Activated CD8-positive, alpha-beta T cell treated with anti-CD3 and anti-CD28 coated beads for 36 hours (primary cell): ENCODE data around the gene CENPX. TPM values are rescaled to one million over a fixed set of nuclear protein-coding genes. Genes with fewer than 3 reads are reported as not detected.

Source experiments
- ATAC-seq: fragments of 200-7000 bp; cut with Tn5 transposase; one replicate; pipeline ENCODE4 v1.10.0; 2021; ENCODE audit warnings: mild to moderate bottlenecking, moderate library complexity
- CTCF ChIA-PET: fragments of 350-600 bp; sonication (Branson Sonifier 250); formaldehyde crosslinking; loops from one replicate; lab custom pipeline; 2021; ENCODE audit warnings: antibody characterized with exemption; lab: Charles Lee
- POLR2A ChIA-PET: fragments of 350-600 bp; sonication (Branson Sonifier 250); formaldehyde crosslinking; loops from one replicate; lab custom pipeline; 2021; ENCODE audit warnings: antibody characterized with exemption; lab: Charles Lee
- DNase-seq: peaks from one replicate; pipeline ENCODE4 v3.0.0-alpha.2; 2020
- H3K27ac Mint-ChIP-seq: one replicate; pipeline ENCODE4 v1.8.0; 2021; ENCODE audit warnings: mild to moderate bottlenecking, mixed read lengths
- H3K27me3 Mint-ChIP-seq: one replicate; pipeline ENCODE4 v1.8.0; 2021; ENCODE audit warnings: mixed read lengths
- H3K36me3 Mint-ChIP-seq: one replicate; pipeline ENCODE4 v1.8.0; 2021; ENCODE audit warnings: low read depth, mixed read lengths
- H3K4me1 Mint-ChIP-seq: one replicate; pipeline ENCODE4 v1.8.0; 2021; ENCODE audit warnings: low read depth, mixed read lengths
- H3K4me3 Mint-ChIP-seq: one replicate; pipeline ENCODE4 v1.8.0; 2021; ENCODE audit warnings: mild to moderate bottlenecking, moderate library complexity, mixed read lengths
- H3K9me3 Mint-ChIP-seq: one replicate; pipeline ENCODE4 v1.8.0; 2021; ENCODE audit warnings: mixed read lengths
- intact Hi-C: fragments of 100-400 bp; cut with micrococcal nuclease; formaldehyde crosslinking; loops from one replicate; pipeline ENCODE4 v1.10.0; 2022
- total RNA-seq, 2 experiments: library from RNA; stranded (reverse); gene quantifications; one replicate each; pipeline ENCODE4 v1.2.3, GENCODE V29; 2021
- TF ChIP-seq, protein P1 (sequence below): fragments of 200-600 bp; IDR thresholded peaks from one replicate; pipeline ENCODE4 v1.8.0; 2022; ENCODE audit warnings: antibody characterized with exemption, mild to moderate bottlenecking

CENPX gene
- total RNA-seq, 2 experiments from 2014 or later, result 88.7 to 98.1 TPM

- no peaks in the 10 kb centered on the region for H3K36me3 Mint-ChIP-seq
- no peaks in the 10 kb centered on the region for H3K27me3 Mint-ChIP-seq
- H3K4me3 Mint-ChIP-seq, result no peak overlapping the region
- no peaks in the 10 kb centered on the region for H3K9me3 Mint-ChIP-seq
- H3K4me1 Mint-ChIP-seq, result no peaks in the 10 kb centered on the region
- ChIA-PET CTCF (interaction anchor here (1.0 to 1.6 kb wide), 3 partner anchors 28 to 32 kb away, joined by 3 to 6 read pairs (median 4); no protein-coding TSS in a partner anchor), POLR2A (interaction anchor here (1.1 kb wide), 1 partner anchor 13 kb away, joined by 3 read pairs; no protein-coding TSS in a partner anchor)
- TF ChIP-seq, protein P1, sequence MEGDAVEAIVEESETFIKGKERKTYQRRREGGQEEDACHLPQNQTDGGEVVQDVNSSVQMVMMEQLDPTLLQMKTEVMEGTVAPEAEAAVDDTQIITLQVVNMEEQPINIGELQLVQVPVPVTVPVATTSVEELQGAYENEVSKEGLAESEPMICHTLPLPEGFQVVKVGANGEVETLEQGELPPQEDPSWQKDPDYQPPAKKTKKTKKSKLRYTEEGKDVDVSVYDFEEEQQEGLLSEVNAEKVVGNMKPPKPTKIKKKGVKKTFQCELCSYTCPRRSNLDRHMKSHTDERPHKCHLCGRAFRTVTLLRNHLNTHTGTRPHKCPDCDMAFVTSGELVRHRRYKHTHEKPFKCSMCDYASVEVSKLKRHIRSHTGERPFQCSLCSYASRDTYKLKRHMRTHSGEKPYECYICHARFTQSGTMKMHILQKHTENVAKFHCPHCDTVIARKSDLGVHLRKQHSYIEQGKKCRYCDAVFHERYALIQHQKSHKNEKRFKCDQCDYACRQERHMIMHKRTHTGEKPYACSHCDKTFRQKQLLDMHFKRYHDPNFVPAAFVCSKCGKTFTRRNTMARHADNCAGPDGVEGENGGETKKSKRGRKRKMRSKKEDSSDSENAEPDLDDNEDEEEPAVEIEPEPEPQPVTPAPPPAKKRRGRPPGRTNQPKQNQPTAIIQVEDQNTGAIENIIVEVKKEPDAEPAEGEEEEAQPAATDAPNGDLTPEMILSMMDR, result no peak
- no peak overlapping the region for H3K27ac Mint-ChIP-seq
- DNase-seq (no peak), ATAC-seq (no peak)
- intact Hi-C loops, result no loop called here
Observed at GRCh38 chr17:81991684-81992305, 30.9 kb downstream of the CENPX start.

GRCh38 chr17:81990836-81991683 is 31.6 kb downstream of the CENPX start:
- Mint-ChIP-seq H3K36me3 (no peaks in the 10 kb centered on the region), H3K9me3 (no peaks in the 10 kb centered on the region), H3K4me3 (no peak overlapping the region), H3K27me3 (no peaks in the 10 kb centered on the region), H3K27ac (no peak overlapping the region), H3K4me1 (no peaks in the 10 kb centered on the region)
- ChIA-PET POLR2A (interaction anchor here (1.1 kb wide), 1 partner anchor 13 kb away, joined by 3 read pairs; no protein-coding TSS in a partner anchor), CTCF (interaction anchor here (1.4 to 1.6 kb wide), 2 partner anchors 29 to 31 kb away, joined by 4 to 6 read pairs; no protein-coding TSS in a partner anchor)
- DNase-seq (no peak), ATAC-seq (no peak)
- intact Hi-C loops, result no loop called here
- TF ChIP-seq, protein P1, result no peak

DNA sequence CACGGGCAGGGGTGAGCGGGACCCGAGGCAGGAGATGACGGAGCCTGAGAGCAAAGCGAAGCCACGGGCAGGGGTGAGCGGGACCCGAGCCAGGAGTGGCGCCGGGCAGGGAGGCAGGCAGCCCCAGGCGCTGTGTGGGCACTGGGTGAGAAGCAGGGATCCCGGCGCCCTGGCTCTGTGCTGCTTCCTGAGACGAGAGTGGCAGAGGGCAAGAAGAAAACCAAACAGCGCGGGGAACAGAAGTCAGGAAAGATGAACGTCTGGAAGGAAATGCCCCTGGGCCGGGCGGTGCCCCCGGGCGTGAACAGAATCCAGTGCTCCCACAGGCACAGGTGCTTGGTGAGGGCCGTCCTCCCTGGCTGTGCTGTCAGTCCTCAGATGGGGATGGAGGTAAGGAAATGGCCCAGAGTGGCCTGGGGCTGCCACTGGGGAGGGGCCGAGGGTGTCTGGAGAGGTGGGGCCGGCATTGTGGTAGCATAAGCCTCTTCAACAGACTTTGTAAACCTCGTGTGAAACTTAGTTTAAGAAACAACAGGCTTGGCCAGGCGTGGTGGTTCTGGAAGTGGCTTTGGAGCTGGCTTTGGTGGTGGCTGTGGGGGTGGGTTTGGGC is 35.4 kb downstream of the CENPX start:
- intact Hi-C loops, result no loop called here
- ChIA-PET CTCF (interaction anchor here (2.7 kb wide), 1 partner anchor 33 kb away, joined by 9 read pairs; no protein-coding TSS in a partner anchor), POLR2A (interaction anchor here (1.3 kb wide), 1 partner anchor 19 kb away, joined by 3 read pairs; no protein-coding TSS in a partner anchor)
- Mint-ChIP-seq H3K4me1 (peaks cover 5% of the 10 kb centered on the region), H3K9me3 (no peaks in the 10 kb centered on the region), H3K27me3 (no peaks in the 10 kb centered on the region), H3K36me3 (peaks cover 8% of the 10 kb centered on the region), H3K27ac (no peak overlapping the region), H3K4me3 (no peak overlapping the region)
- no peak for ATAC-seq
- TF ChIP-seq, protein P1, result no peak
- no peak for DNase-seq

DNA sequence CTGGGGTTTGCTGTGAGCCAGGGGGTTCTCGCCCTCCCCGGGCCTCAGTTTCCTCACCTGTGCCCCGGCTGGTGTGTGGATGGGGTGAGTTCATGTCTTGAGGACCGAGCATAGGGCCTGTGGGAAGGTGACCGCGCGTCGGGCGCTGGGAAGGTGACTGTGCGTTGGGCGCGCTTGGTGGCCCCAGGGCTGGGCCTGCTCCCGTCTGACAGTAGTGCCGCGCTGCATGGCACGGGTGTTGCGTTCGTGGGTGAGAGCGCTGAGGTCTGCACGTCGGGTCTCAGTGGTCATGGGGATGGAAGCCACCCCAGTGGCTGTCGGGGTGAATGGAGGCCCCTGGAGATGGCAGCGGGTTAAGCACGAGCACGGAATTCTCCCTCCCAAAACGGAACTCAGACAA is 36.1 kb downstream of the CENPX start:
- no peaks in the 10 kb centered on the region for H3K9me3 Mint-ChIP-seq
- POLR2A ChIA-PET, result no interaction called here

More for the DNA sequence above, 36.1 kb downstream of the CENPX start:
- Mint-ChIP-seq H3K36me3 (peaks cover 8% of the 10 kb centered on the region), H3K27ac (no peak overlapping the region), H3K27me3 (no peaks in the 10 kb centered on the region), H3K4me3 (no peak overlapping the region), H3K4me1 (peaks cover 5% of the 10 kb centered on the region)
- TF ChIP-seq, protein P1, result no peak
- CTCF ChIA-PET, result no interaction called here
- DNase-seq, result no peak
- no peak for ATAC-seq
- intact Hi-C loops, result no loop called here
